HG03558 (cell line): ENCODE measurements around the gene ISLR.

Source experiments
- ATAC-seq: cut with Tn5 transposase; IDR thresholded peaks from one replicate; pipeline ENCODE4 v1.9.1; 2021; ENCODE audit warnings: moderate number of reproducible peaks; ENCODE audit not compliant: unreplicated experiment; ENCODE audit errors: extremely low read depth

The ISLR gene

GRCh38 chr15:74209560-74209958 is 36.0 kb downstream of the ISLR start:
- ATAC-seq, result no peak

GRCh38 chr15:74209997-74210671 is 36.6 kb downstream of the ISLR start:
- ATAC-seq, result no peak

GRCh38 chr15:74210729-74211128 is 37.2 kb downstream of the ISLR start:
- no peak for ATAC-seq

GRCh38 chr15:74211656-74212055 is 38.1 kb downstream of the ISLR start:
- ATAC-seq, result no peak

- no peak for ATAC-seq
These were observed 39.0 kb downstream of the ISLR start for GRCh38 chr15:74212494-74212893.

- no peak for ATAC-seq
These were observed 40.4 kb downstream of the ISLR start for GRCh38 chr15:74213858-74214284.

GRCh38 chr15:74214324-74215021 is 41.0 kb downstream of the ISLR start:
- no peak for ATAC-seq

GRCh38 chr15:74215958-74216357 is 42.4 kb downstream of the ISLR start:
- ATAC-seq, result no peak

- no peak for ATAC-seq
These were observed 43.4 kb downstream of the ISLR start for GRCh38 chr15:74216949-74217348.

GRCh38 chr15:74217907-74218885 is 44.7 kb downstream of the ISLR start:
- ATAC-seq, result no peak

GRCh38 chr15:74220475-74221248 is 47.2 kb downstream of the ISLR start:
- ATAC-seq, result no peak

- ATAC-seq, result no peak
These were observed 48.1 kb downstream of the ISLR start for GRCh38 chr15:74221399-74222239.

GRCh38 chr15:74222240-74223119 is 49.0 kb downstream of the ISLR start:
- ATAC-seq, result no peak

- ATAC-seq, result no peak
These were observed 52.4 kb downstream of the ISLR start for GRCh38 chr15:74225928-74226327.
